Common myeloid progenitor, CD34-positive (primary cell): ENCODE data around the gene EFNA4.

Experiments used
- CTCF ChIA-PET: fragments of 350-600 bp; sonication (Branson Sonifier 250); formaldehyde crosslinking; loops from one replicate; lab custom pipeline; 2021; ENCODE audit warnings: antibody characterized with exemption; lab: Charles Lee
- POLR2A ChIA-PET: fragments of 350-600 bp; sonication (Branson Sonifier 250); formaldehyde crosslinking; loops from one replicate; lab custom pipeline; 2021; ENCODE audit warnings: antibody characterized with exemption; lab: Charles Lee
- DNase-seq, 3 donors: peaks; one replicate each; pipeline versions ENCODE4 v3.0.0 to v3.0.0-alpha.2; 2013
- H3K27ac ChIP-seq, 2 experiments: 1 replicate in 1 of 2; 2 replicates in 1 of 2; pipeline ENCODE4 v1.7.0; 2013; ENCODE audit warnings: inconsistent platforms in 2 of 2, low read length in 2 of 2, mild to moderate bottlenecking in 2 of 2, low read depth in 1 of 2, moderate library complexity in 1 of 2; ENCODE audit not compliant: severe bottlenecking in 2 of 2, insufficient read depth in 1 of 2, poor library complexity in 1 of 2
- H3K27me3 ChIP-seq, 5 experiments: replicated peaks in 2 of 5; 1 replicate in 3 of 5; 2 replicates in 2 of 5; pipeline versions ENCODE4 v1.6.1 to v1.7.0; 2013; ENCODE audit warnings: low read length in 4 of 5, mild to moderate bottlenecking in 2 of 5, moderate library complexity in 2 of 5, inconsistent platforms in 1 of 5; ENCODE audit not compliant: insufficient read depth in 5 of 5, control insufficient read depth in 4 of 5
- H3K36me3 ChIP-seq, 4 experiments: 1 replicate in 2 of 4; 2 replicates in 2 of 4; pipeline versions ENCODE4 v1.6.1 to v1.7.0; 2013; ENCODE audit warnings: low read length in 3 of 4, control low read depth in 1 of 4, mild to moderate bottlenecking in 1 of 4; ENCODE audit not compliant: control insufficient read depth in 4 of 4, insufficient read depth in 4 of 4
- H3K4me1 ChIP-seq, 4 experiments: 1 replicate in 3 of 4; 2 replicates in 1 of 4; pipeline versions ENCODE4 v1.6.1 to v1.7.1; 2013; ENCODE audit warnings: low read length in 3 of 4, mild to moderate bottlenecking in 3 of 4, control low read depth in 1 of 4, inconsistent platforms in 1 of 4, moderate library complexity in 1 of 4; ENCODE audit not compliant: control insufficient read depth in 4 of 4, insufficient read depth in 4 of 4; ENCODE audit errors: control extremely low read depth in 1 of 4
- H3K4me3 ChIP-seq, 7 experiments: 1 replicate in 4 of 7; 2 replicates in 3 of 7; pipeline versions ENCODE4 v1.5.1 to v1.7.0; 2013; ENCODE audit warnings: mild to moderate bottlenecking in 7 of 7, low read length in 6 of 7, moderate library complexity in 6 of 7, inconsistent platforms in 2 of 7, low read depth in 2 of 7, control low read depth in 1 of 7; ENCODE audit not compliant: insufficient read depth in 4 of 7, control insufficient read depth in 1 of 7; ENCODE audit errors: extremely low read depth in 1 of 7
- H3K9me3 ChIP-seq, 5 experiments: 1 replicate in 4 of 5; 2 replicates in 1 of 5; pipeline versions ENCODE4 v1.6.1 to v1.7.1; 2013; ENCODE audit warnings: low read length in 4 of 5, mild to moderate bottlenecking in 2 of 5, inconsistent platforms in 1 of 5, low read depth in 1 of 5, moderate library complexity in 1 of 5; ENCODE audit not compliant: control insufficient read depth in 4 of 5, insufficient read depth in 2 of 5; ENCODE audit errors: control extremely low read depth in 1 of 5
- WGBS: methylation state at CpG from one replicate; pipeline ENCODE4 v1.1.5; 2013; ENCODE audit not compliant: insufficient coverage; 5-methylcytosine and 5-hydroxymethylcytosine counted together

The EFNA4 gene

GRCh38 chr1:155106862-155107261 lies 43.3 kb downstream of the EFNA4 start:
- CTCF ChIA-PET: interaction anchor here (0.9 to 7.8 kb wide), 7 partner anchors 11 to 61 kb away, joined by 3 to 68 read pairs (median 6); no protein-coding TSS in a partner anchor
- H3K4me1 ChIP-seq: peaks cover 0 to 26% (median 22%) of the 10 kb centered on the region in 4 experiments
- no peaks in the 10 kb centered on the region for H3K9me3 ChIP-seq
- H3K27me3 ChIP-seq: no peaks in the 10 kb centered on the region
- no peaks in the 10 kb centered on the region for H3K36me3 ChIP-seq
- POLR2A ChIA-PET: interaction anchor here (0.7 kb wide), 1 partner anchor 41 kb away, joined by 4 read pairs; no protein-coding TSS in a partner anchor
- WGBS: 74% methylated on average over 3 of the region's 6 CpGs
- H3K27ac ChIP-seq: no peak overlapping the region
- no peak for DNase-seq
- no peak overlapping the region for H3K4me3 ChIP-seq

- no peaks in the 10 kb centered on the region for H3K9me3 ChIP-seq
- H3K4me3 ChIP-seq: no peak overlapping the region
- ChIA-PET CTCF (interaction anchor here (0.9 to 7.8 kb wide), 10 partner anchors 10 to 60 kb away, joined by 3 to 68 read pairs (median 4); no protein-coding TSS in a partner anchor), POLR2A (interaction anchor here (0.5 to 0.6 kb wide), 2 partner anchors 22 to 468 kb away, joined by 3 to 4 read pairs; no protein-coding TSS in a partner anchor)
- H3K36me3 ChIP-seq: no peaks in the 10 kb centered on the region
- whole genome bisulfite sequencing: 99% methylated on average over 9 of the region's 12 CpGs
- DNase-seq: no peak
- H3K27ac ChIP-seq: no peak overlapping the region
- peaks cover 0 to 24% (median 15%) of the 10 kb centered on the region in 4 experiments for H3K4me1 ChIP-seq
- H3K27me3 ChIP-seq: no peaks in the 10 kb centered on the region
Measured at GRCh38 chr1:155107309-155108264, 44.0 kb downstream of the EFNA4 start.

- DNase-seq: no peak
- H3K4me3 ChIP-seq: no peak overlapping the region
- WGBS: 100% methylated on average over 5 of the region's 5 CpGs
- ChIA-PET POLR2A (interaction anchor here (0.5 to 0.6 kb wide), 2 partner anchors 21 to 467 kb away, joined by 3 to 4 read pairs; no protein-coding TSS in a partner anchor), CTCF (interaction anchor here (0.7 to 7.8 kb wide), 8 partner anchors 12 to 59 kb away, joined by 3 to 68 read pairs (median 4); no protein-coding TSS in a partner anchor)
- H3K36me3 ChIP-seq: no peaks in the 10 kb centered on the region
- no peak overlapping the region for H3K27ac ChIP-seq
- H3K4me1 ChIP-seq: peaks cover 0 to 18% (median 13%) of the 10 kb centered on the region in 4 experiments
- H3K9me3 ChIP-seq: no peaks in the 10 kb centered on the region
- H3K27me3 ChIP-seq: no peaks in the 10 kb centered on the region
Measured at GRCh38 chr1:155108296-155108695, 44.8 kb downstream of the EFNA4 start.

GRCh38 chr1:155110381-155110780 lies 46.8 kb downstream of the EFNA4 start:
- Histone ChIP-seq H3K27ac (no peak overlapping the region), H3K4me1 (peaks cover 0 to 18% (median 13%) of the 10 kb centered on the region in 4 experiments), H3K36me3 (no peaks in the 10 kb centered on the region), H3K27me3 (no peaks in the 10 kb centered on the region), H3K9me3 (no peaks in the 10 kb centered on the region), H3K4me3 (no peak overlapping the region)
- CTCF ChIA-PET: interaction anchor here (0.7 to 2.0 kb wide), 10 partner anchors 8 to 62 kb away, joined by 3 to 10 read pairs (median 4); partner anchors contain the start of gene KRTCAP2
- DNase-seq: no peak
- POLR2A ChIA-PET: no interaction called here
- WGBS: 100% methylated on average over 3 of the region's 8 CpGs

GRCh38 chr1:155110826-155111225 lies 47.3 kb downstream of the EFNA4 start:
- no peaks in the 10 kb centered on the region for H3K9me3 ChIP-seq
- H3K36me3 ChIP-seq: no peaks in the 10 kb centered on the region
- ChIA-PET POLR2A (interaction anchor here (0.9 kb wide), 1 partner anchor 25 kb away, joined by 3 read pairs; the partner anchor contains the start of gene SLC50A1), CTCF (interaction anchor here (0.8 to 2.0 kb wide), 8 partner anchors 8 to 62 kb away, joined by 3 to 10 read pairs (median 5); partner anchors contain the start of gene KRTCAP2)
- no peaks in the 10 kb centered on the region for H3K27me3 ChIP-seq
- H3K4me3 ChIP-seq: no peak overlapping the region
- H3K4me1 ChIP-seq: peaks cover 0 to 18% (median 13%) of the 10 kb centered on the region in 4 experiments
- peak in 2 of 3 donors; percentile 72 to 81 for DNase-seq
- no peak overlapping the region for H3K27ac ChIP-seq
- 11% methylated on average over 6 of the region's 8 CpGs for WGBS

GRCh38 chr1:155113450-155113980 lies 50.0 kb downstream of the EFNA4 start:
- CTCF ChIA-PET: interaction anchor here (0.9 kb wide), 1 partner anchor 20 kb away, joined by 3 read pairs; no protein-coding TSS in a partner anchor
- 100% methylated on average over 3 of the region's 5 CpGs for WGBS
- no peaks in the 10 kb centered on the region for H3K27me3 ChIP-seq

More at GRCh38 chr1:155113450-155113980, 50.0 kb downstream of the EFNA4 start:
- POLR2A ChIA-PET: no interaction called here
- Histone ChIP-seq H3K9me3 (no peaks in the 10 kb centered on the region), H3K4me3 (no peak overlapping the region), H3K36me3 (no peaks in the 10 kb centered on the region), H3K27ac (no peak overlapping the region), H3K4me1 (peaks cover 0 to 18% (median 13%) of the 10 kb centered on the region in 4 experiments)
- DNase-seq: no peak
